GM20000 (cell line): Measurements from ENCODE around the gene P2RX1.

ENCODE experiments used
- DNase-seq: peaks from one replicate; pipeline ENCODE4 v3.0.0; 2012; ENCODE audit warnings: low spot score
- TF ChIP-seq, protein P1 (sequence below): IDR thresholded peaks from 2 replicates; pipeline ENCODE4 v1.5.1; 2012; ENCODE audit warnings: mild to moderate bottlenecking, control low read depth; ENCODE audit errors: extremely low read depth, missing control alignments

Gene P2RX1

DNA sequence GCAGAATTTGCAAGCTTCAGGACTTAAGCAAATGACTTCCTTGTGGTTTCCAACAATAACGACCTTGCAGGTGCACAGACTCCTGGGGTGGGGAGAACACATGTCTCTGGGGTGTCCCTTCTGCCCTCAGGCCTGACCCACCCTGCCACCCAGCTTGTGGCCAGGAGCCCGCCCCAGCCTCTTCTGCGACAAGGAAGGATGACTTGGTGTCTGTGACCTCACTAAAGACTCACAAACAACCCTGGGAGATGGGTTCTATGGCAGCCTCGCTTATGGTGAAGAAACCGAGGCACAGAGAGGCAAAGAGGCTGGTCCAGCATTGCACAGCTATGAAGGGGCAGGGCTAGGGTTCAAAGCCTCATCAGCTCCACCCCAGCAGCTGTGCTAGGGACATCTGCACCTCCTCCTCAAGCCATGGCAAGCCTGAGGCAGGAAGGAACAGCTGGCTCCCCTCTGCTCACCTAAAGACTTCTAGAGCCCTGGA is 45.3 kb upstream of the P2RX1 start:
- TF ChIP-seq, protein P1, sequence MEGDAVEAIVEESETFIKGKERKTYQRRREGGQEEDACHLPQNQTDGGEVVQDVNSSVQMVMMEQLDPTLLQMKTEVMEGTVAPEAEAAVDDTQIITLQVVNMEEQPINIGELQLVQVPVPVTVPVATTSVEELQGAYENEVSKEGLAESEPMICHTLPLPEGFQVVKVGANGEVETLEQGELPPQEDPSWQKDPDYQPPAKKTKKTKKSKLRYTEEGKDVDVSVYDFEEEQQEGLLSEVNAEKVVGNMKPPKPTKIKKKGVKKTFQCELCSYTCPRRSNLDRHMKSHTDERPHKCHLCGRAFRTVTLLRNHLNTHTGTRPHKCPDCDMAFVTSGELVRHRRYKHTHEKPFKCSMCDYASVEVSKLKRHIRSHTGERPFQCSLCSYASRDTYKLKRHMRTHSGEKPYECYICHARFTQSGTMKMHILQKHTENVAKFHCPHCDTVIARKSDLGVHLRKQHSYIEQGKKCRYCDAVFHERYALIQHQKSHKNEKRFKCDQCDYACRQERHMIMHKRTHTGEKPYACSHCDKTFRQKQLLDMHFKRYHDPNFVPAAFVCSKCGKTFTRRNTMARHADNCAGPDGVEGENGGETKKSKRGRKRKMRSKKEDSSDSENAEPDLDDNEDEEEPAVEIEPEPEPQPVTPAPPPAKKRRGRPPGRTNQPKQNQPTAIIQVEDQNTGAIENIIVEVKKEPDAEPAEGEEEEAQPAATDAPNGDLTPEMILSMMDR, result no peak
- no peak for DNase-seq

DNA sequence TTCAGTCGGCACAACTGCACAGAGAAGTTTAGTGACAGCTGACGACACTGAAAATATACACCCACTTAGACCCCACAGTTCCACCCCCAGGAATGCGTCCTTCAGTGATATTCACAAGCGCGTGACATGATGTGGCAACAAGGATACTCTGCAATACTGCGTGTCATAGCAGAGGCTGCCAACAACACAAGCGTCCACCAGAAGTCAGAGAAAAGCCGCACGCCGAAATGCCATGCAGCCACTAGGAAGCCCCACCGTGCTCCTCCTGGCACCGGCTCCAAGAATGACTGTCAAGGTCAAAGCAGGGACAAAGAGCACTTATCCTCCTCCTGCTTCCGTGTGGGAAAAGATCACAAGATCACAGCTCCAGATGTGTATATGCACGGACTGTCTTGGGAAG is 44.5 kb upstream of the P2RX1 start:
- TF ChIP-seq, protein P1, result no peak
- no peak for DNase-seq

DNA sequence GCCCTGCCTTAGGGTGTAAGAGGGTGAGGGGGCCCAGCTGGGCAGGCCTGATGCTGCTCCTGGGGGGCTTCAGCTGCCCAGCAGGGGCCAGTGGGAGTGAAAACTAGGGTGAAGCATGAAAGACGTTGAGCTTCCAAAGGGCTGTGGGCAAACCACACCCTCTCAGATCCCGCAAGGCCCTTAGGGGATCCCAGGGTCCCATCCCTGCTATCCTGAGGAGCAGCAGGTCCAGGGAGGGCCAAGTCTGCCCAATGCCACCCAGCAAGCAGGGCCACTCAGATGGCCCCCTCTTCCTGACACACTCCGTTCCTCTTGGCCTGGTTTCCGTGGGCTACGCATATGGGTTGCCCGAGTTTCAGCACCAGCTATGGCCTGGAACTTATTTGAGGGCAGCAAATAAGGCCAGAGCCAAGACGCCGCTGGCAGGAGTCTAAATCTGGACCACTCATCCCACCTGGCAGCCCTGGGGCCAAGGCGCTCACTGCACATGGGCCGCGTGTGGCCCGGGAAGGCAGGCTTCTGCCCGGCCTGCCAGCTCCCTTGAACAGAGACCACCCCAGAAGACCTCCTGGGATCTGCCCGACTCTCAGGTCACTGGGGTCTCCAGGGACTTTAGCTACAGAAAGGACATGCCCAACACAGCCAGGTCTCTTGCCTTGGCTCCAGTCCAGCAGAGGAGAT is 43.8 kb upstream of the P2RX1 start:
- no peak for DNase-seq
- TF ChIP-seq, protein P1, result no peak

DNA sequence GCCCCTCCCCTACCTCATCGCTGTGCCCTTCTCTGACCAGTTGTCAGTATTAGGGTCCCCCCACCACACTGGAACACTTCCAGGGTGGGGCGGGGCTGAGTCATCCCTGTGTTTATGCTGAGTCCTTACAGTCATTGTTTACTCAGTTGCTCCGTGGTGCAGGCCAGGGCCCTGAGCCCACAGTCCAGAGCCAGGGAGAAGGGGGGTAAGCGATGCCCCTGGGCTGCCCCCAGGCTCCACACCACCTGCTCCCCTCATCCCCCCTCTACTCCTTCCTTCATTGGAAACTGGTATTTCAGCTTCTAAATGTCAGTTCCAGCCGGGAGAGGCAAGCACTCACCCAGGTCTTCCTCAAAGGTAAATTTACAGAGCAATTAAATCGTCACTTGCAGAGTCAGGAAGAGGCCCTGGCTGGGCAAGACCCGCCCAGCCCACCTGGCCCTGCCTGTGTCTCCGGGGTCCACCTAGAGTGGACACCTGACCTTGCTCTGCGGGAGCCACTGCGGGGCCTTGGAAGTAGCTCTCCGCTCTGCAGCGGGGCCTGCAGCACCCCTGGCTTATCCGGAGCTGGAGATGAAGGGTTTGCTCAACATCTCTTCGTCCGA is 43.1 kb upstream of the P2RX1 start:
- DNase-seq, result no peak
- TF ChIP-seq, protein P1, result no peak

DNA sequence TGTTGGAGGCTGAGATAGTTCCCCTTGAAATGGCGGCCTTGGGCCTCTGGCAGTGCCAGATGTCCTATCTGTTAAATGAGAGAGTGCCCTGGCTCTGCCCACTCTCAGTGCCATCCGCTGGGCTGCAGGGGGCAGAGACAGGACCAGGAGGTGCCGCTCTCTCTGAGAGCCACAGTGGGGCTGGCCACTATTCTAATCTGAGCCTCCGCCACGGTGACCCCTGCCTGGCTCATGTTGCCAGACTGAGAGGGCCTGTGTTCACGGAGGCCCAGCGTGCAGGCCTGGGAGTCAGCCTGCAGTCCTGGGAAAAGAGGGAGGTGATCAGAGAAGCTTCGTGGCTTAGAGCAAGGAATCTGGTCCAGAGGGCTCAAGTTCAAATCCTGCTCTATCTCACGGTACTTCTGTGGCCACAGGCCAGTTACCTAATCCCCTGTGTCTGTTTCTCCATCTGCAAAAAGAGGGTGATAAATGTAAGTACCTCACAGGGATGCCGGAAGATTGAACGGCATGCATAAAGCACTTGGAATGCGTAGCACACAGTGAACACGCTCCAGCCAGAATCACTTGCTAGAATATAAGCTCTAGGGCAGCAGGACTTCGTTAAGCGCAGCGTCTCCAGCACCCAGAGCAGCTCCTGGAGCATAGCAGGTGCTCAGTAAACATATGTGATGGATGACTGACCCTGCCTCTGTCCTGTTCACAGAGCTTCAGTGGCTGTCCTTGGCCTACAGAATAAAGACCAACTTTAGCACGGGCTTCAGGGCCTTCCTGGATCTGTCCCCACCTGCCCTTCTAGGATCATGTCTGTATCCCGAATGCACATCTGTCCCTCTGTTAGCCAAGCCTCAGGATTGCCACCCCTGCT is 41.7 kb upstream of the P2RX1 start:
- TF ChIP-seq, protein P1, result no peak
- no peak for DNase-seq

DNA sequence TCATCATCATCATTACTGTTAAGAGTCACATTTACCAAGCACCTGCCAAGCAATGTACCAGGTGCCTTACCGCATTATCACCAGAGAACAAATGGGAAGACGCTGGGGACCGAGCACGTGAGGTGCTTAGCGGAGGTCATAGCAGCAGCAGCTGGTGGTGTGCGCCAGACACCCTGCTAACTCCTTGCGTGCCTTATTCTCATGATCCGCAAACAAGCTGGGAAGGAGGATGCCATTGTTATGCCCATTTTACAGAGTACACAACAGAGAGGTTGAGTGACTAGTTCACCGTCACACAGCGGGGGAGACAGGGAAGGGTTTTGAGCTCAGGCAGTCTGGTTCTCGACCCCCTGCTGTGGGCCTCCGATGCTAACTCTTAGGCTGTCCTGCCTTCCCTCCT is 40.7 kb upstream of the P2RX1 start:
- TF ChIP-seq, protein P1, result no peak
- no peak for DNase-seq
